ENCODE data around the gene PPP1R37.
A peak's percentile ranks its signal among the peaks of the same experiment; 100 is the strongest.

PPP1R37 gene

DNA sequence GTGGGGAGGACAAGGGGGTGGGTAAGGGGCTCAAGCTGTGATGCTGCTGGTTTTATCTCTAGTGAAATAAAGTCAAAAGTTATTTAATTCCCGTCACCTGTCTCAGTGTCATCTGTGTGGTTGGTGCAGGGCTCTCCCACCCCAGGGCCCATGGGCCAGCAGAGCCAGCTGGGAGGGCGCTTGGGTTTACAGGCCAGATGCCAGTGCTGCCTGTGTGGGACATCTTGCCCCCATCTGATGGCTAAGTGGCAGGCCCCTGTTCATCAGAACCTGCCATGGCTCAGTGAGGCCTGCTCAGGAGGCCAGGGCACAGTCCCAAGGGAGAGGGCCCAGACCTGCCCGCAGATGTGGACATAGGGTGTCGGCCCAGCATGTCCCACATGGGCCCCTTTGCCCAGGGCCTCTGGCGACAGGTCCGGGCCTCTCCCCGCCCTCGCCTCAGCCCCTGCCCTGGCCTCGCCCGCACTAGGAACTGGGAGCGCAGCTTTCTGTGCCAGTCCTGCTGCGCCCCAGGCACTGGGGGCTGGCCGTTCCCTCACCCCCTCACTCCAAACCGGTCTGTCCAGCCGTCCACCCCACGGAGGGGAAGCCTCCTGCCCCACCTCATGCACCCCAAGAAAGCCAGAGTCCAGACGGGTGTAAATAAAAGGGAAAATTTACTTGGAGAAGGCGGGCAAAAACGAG is 22.0 kb upstream of the PPP1R37 start:
- DNase-seq (ENCODE audit: low read depth in 2 of 2): no peak

DNA sequence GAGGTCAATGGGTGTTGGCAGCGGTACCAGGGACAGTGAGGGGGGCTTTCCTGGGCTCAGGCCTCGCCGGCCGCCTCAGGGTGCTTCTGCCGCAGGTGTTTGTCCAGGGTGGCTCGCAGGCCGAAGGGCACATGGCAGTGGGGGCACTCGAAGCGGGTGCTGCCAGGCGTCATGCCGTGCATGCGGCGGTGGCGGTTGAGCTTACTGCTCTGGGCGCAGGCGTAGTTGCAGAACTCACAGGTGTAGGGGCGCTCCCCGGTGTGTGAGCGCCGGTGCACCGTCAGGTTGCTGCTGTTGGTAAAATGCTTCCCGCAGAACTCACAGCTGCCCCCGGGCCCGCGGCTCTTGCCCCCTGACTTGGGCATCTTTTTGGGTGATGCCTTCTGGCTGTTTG is 21.4 kb upstream of the PPP1R37 start:
- DNase-seq (ENCODE audit: low read depth in 2 of 2): no peak

DNA sequence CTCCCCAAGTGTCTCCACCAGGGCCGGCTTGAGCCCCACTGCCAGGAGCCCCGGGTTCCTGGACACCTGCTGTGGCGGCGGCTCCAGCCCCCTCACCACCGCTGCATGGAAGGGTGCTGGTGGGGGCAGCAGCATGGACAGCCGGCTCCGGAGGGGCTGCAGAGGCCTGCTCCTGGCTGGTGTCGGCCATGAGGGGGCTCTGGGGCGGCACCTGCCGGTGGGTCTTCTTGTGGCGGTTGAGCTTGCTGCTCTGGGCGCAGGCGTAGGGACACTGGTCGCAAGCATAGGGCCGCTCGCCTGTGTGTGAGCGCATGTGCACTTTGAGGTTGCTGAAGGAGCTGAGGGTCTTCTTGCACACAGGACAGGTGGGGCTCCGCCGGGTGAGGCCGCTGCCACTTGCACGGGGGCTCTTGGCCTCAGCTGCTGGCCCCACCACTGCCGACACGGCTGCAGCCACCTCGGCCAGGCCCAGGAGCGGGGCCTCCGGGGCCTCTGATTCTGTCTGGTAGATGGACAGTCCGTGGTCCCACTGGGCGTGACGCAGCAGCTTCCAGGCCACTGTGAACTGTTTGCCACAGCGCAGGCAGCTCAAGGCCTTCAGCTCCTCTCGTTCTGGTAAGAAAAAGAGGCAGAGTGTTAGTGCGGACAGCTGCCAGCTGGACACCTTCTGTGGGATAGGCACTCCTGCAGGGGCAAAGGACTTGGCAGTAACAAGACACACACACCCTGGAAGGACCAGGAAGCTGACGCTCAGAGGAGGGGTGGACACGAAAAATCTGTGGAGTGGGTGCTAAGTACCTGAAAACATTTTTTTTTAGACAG is 20.8 kb upstream of the PPP1R37 start:
- DNase-seq (ENCODE audit: low read depth in 2 of 2): no peak

DNA sequence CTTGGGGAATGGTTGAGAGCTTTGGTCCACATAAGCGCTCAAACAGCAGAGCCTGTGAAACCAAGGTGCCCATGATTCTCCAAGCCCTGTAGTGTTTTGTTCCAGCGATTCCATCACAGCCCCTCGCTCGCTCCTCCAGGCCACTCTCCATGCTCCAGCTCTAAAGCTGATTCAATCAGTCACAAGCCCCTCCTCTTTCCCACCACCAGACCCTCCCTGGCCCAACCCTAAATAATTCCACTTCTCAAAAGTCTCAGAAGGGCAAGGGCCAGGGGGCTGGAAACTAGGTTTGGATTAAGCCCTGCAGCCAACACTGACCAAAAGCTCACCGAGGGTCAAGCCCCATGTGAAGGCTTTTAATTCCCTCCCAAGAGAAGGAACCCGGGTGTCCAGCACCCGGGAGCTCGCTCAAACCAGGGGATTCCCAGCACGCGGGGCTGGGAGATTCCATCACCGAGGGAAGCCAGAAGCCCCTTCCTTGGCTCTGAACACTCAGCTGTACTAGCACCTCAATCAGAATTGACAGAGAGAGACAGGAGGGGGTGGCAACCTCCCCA is 18.2 kb upstream of the PPP1R37 start:
- no peak for DNase-seq (ENCODE audit: low read depth in 2 of 2)

DNA sequence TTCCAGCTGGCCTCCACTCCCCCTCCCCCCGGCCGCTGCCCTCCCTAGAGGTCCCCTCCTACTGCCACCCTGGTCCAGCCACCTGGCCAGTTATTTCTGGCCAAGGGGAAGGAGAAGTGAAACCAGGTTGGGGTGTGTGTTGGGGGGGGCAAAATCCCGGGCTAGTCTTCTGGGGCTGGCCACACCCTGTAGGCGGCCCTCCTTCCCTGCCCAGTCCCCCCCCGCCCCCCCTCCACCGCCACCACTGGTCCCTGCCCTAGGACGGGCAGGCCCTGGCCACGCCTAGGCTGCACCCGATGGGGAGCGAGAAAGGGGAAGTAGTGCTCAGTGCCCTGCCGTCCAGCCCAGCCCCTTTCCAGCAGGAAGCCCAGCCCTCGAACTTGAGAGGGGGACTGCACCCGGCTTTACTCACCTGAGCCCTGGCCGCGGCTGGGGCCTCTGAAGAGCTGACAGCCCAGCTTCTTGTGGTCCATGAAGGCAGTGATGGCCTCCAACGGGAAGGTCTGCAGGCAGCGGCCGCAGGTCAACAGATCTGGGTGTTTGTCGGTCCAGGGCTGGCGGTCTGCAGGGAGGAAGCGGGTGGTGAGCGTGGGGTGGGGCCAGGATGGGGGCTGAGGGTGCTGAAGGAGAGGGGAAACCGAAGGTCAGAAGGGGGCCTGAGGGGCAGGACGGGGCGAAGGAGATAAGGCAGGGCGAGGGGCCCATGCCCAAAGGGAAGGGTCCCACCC is 17.5 kb upstream of the PPP1R37 start:
- DNase-seq (ENCODE audit: low read depth in 2 of 2): peak in 1 of 2 donors; percentile 41

DNA sequence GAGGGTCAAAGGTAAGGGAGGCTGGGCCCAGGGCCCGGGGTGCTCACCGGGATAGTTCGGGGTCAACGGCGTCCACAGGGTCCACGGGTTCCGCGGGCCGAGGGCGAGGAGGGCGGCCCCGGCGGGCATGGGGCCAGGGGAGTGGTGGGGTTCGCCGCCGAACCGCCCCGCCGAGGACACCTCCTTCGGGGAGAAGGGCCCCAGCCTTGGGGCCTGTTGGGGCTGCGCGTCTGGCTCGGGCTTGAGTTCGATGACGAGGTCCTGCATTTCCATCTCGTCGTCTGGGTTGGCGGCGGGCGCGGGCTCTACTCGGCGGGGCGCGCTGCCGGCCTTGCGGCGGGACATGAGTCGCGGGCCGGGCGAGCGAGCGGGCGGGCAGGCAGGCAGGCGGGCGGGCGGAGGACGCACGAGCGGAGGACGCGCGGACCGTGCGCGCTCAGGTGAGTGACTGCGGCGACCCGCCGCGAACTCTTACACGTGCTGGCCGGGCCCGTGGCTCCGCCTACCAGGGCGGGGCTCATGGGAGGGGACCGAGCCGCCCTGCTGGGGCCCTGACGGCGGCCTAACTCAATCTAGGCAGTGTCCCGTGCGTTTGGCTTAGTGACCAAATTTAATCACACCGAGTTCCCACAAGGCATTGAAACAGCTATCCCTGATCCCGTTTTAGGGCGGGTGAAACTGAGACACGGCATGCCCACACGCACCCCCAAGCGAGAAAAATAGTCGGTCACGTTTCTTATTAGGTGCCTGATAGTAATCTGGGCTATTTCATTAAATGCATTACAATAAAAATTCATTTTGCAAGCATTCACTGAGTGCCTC is 16.7 kb upstream of the PPP1R37 start, which contains the start of gene ZNF296:
TSS of gene ZNF296 (minus strand) at position 450 of the 822 bp plus-strand sequence. CDS start at position 345, 105 bp downstream.
- DNase-seq (ENCODE audit: low read depth in 2 of 2): peak; percentile 79 to 80

DNA sequence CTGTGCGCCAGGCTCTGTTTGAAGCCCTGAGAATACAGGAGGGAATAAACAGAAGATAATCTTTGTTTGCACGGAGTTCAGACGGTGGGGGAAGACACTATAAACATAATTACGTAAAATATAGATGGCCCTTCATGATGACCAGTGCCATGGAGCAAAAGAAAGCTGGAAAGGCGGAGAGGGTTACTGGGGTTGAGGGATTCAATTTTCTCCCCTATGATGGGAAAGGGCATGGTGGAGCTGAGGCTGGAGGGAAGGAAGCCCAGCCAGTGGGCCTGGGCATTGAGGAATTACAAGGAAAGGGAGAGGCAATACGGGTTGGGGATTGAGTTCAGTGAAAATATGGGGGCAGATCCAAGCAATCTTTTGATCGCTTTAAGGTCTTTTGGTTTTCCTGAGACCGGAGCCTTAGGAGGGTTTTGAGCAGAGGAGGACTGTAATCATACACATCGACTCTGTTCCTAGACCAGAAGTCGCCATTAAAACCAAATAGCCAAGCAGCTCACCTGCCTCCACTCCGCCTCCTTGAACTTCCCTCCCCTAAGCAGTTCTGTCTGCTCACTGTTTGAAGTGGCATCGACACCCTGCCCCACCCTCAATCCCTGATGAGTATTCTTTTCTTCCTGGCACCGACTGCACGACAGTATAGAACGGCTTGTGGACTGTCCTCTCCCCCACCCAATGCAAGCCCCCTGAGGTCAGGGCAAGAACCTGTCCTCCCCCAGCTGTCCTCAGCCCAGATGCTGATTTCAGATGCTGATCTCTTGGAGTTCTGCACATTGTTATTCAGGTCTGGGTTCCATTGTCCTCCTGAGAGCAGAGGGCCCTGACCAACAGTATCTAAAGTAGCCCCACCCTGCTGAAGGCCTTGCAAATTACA is 15.9 kb upstream of the PPP1R37 start:
- DNase-seq (ENCODE audit: low read depth in 2 of 2): no peak

DNA sequence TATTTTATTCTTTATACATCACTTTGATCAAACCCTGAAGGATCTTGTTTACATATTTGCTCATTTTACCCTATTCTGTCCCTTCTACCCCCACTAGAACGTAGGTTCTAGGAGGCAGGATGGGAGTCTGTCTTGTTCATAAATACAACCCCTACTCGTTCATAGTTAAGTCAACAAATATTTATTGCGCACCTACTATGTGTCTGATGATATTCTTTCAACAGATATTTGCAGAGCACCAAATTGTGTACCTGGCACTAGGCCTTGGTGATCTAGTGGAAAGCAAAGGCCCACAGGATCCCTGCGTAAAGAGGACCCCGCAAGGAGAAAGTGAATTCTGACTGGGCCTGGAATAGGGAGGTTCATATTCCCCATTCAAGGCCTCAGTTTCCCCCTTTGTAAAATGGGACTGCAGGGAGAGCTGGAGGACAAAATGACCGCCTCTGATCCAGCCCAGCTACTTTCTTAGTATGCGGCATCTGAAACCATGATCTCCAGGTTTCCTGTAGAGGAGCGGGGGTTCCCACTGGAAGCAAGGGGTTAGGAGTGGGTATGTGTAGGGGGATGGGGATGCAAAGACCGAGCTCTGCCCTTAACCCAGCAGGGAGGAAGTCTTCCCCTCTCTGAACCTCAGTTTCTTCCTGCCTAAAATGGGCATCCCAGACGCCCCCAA is 14.5 kb upstream of the PPP1R37 start:
- DNase-seq (ENCODE audit: low read depth in 2 of 2): no peak

DNA sequence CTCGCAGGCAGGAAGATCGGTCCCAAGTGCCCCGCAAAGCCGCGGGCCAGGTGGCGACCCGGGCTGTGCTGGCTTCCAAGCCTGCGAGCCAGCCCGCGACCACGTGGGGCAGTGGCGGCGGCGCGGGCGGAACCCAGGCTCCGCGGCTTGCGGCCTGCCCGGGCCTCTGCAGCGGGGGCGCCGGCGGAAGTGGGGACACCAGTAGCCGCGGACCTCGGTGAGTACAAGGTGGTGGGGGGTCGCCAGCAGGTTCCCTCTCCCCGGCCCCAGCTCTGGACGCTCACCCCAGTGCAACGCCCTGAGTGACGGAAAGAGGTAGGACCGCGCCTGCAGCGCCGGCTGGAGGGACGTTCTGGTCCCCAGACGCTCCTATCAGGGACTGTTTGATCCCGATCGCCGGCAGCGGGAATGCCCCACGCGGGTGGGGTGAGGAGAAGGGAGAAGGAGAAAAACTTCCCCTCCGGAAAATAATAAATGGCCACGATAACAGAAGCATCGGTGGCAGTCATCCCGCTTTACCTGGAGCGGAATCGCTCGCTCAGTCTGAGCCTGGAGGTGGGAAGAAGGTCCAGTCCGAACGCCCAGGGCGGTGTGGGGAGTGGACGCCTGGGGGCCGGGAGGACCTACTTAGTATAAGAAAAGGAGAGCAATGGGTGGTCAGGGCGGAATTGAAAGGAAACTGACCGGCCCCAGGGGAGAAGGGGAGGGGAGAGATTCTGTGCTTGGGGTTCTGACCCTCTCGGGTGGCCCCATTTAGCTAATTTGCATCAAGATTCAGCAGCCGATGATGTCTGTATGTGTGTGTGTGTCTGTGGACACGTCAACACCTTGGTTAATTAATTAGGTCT is 13.7 kb upstream of the PPP1R37 start, which contains the start of gene GEMIN7:
TSS of gene GEMIN7 (plus strand) at position 198 of the 848 bp plus-strand sequence. CDS start 10,855 bp downstream, outside the sequence.
- peak; percentile 78 for DNase-seq (ENCODE audit: low read depth in 2 of 2)

DNA sequence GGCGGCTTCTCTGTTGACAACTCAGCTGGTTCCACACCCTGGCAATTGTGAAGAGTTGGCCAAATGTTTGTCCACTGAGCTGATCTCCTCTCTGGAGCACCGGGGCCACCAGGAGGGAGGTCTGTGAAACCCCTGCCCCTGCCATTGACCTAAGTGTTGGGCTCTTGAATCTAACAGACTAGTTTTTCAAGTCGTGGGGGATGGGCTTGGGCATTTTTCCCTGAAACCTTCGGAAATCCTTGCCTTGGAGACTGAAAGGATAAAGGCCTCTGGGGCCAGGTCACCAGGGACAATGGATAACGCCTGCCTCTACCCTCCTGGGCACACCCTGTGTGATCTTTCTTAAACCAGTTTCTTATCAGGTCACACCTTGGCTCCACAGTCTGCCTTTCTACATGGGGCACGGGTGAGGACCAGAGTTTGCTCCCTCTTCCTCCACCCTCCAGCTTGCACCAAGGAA is 13.0 kb upstream of the PPP1R37 start:
- no peak for DNase-seq (ENCODE audit: low read depth in 2 of 2)

DNA sequence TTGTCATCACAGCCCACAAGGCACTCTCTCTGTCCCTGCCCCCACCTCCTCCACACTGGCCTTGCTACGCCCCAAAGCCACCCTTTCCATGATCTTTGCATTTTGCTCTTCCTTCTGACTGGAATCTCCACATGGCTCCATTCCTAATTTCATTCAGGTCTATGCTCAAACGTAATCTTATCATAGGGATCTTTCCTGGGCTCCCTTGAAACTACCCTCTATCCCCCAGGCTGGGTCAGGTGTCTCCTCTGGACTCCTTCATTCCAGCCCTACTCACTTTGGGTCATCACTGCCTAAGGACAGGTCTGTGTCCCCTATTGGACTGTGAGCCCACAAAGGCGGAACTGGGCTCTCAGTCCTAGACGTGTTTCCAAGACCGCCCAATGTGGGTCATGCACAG is 10.8 kb upstream of the PPP1R37 start:
- DNase-seq (ENCODE audit: low read depth in 2 of 2): no peak

DNA sequence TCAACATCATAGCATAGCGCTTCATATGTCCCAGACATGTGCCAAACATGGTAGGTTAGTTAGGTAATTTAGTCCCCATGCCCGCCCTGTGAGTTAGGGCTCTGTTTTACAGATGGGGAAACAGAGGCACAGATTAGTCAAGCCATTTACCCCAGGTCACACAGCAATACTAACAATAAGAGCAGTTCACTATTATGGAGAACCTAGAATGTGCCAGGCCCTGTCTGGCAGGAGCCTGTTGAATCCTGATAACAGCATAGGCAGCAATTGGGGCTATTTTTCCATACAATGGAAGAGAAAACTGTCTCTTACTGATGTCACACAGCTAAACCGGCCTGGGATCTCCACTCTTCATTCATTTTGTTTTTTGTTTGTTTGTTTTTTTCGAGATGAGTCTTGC is 6.5 kb upstream of the PPP1R37 start:
- DNase-seq (ENCODE audit: low read depth in 2 of 2): no peak

DNA sequence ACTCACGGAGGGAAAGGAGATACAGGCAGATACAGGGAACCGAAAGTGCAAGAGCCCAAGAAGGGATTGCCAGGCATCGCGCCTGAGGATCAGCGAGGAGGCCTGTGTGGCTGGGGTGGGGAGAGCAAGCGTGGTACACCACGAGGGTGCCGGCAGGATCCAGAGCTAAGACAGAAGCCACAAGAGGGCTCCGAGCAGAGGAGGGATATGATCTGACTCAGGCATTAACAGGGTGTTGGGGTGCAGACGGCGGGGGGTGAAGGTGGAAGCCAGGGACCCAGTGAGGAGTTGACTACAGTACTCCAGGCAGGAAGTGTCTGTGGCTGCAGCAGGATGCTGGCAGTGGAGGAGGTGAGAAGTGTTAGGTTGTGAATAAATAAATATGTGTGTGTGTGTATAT is 5.4 kb upstream of the PPP1R37 start:
- DNase-seq (ENCODE audit: low read depth in 2 of 2): peak in 1 of 2 donors; percentile 17

DNA sequence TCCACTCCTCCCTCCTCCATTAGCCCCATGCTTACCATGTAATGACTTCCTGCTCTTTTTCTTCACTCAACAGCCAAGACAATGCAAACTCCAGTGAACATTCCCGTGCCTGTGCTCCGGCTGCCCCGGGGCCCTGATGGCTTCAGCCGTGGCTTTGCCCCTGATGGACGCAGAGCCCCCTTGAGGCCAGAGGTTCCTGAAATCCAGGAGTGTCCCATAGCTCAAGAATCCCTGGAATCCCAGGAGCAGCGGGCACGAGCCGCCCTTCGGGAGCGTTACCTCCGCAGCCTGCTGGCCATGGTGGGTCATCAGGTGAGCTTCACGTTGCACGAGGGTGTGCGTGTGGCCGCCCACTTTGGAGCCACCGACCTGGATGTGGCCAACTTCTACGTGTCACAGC is 2.9 kb upstream of the PPP1R37 start:
- DNase-seq (ENCODE audit: low read depth in 2 of 2): no peak

DNA sequence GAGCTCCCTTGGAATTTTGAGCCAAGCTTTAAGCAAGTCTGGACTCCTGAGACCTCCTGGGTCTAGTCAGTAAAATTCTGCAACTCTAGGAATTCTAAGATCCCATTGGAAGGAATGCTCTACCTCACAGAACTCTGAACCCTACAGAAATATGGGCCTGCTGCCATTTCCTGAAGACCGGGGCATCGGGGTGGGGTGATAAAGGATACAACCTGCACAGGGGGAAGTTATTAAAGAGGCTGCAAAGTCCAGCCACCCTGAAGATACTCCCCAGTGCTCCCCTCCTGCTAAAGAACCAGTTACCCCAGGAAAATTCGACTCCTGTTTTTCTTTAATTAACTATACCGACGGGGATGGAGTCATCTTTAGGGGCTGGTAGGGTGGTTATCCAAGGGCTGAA is 2.4 kb upstream of the PPP1R37 start:
- DNase-seq (ENCODE audit: low read depth in 2 of 2): no peak

DNA sequence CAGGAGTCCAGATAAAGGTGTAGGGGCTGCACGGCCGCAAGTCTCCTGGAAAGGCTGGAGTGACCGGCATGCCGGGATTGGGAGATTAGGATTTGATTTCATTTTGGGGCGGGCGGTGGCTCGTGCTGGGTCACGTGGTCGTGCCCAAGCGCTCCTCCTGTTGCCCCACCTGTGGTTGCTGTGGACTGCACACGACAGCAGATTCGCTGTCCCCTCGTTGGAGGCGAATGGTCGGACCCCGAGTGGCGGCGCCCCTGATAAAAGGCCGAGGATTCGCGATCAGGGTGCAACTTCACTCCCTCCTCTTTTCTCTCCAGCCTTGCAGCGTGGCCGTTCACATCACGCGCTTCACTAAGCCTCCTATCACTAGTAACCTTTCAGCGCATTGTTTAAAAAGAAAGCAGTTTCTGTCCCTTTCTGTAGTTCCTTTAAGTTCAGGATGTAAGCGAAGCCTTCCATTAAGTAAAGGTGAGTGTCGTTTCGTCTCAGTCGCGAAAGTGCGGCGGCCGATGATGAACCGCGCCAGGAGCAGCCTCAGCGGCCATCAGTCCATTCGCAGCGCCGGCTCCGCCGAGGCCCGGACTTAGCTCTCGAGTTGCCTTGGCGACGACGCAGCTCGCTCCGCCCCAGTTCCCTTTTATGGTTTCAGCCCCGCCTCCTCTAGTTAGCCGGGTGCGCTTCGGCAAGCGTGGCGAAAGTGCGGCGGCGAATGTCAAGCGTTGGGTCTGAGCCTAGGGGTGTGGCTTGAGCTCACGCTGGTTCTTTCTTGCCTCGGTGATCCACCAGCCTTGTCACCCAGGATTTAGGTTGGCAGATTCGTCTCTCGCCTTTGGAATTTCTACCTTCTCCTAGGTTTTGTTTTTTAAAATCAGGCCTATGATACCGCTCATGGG is 1.7 kb upstream of the PPP1R37 start:
- DNase-seq (ENCODE audit: low read depth in 2 of 2): peak; percentile 92 to 93

DNA sequence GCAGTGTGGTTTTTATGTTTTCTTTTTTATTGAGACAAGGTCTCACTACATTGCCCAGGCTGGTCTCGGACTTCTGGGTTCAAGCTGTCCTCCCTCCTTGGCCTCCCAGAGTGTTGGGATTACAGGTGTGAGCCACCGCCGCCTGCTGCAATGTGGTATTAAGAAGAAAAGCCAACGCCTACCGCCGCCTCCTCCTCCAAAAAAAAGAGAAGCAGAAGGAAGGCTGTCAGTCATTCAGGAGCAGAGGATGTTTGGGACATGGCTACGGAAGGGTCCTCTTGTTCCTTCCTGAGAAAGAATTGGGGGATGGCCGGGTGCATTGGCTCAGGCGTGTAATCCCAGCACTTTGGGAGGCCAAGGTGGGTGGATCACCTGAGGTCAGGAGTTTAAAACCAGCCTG is 1.2 kb downstream of the PPP1R37 start:
- DNase-seq (ENCODE audit: low read depth in 2 of 2): no peak

DNA sequence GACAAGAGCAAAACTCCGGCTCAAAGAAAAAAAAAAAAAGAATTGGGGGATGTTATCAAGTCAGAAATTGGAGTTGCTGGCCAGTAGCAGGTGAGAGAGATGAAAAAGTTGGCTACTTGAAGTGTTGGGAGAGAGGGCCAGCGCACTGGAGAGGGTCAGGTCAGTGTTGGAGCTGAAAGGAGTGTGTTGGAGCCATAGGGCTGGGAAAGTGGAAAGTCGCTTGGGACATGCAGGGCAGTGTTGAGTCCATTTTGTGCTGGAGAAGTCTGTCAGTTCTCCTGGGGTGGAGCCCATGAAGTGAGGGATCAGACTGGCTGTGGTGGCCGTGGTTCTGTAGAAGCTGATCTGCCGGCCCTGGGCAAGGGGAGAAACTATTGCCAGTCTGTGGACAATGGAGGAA is 1.7 kb downstream of the PPP1R37 start:
- no peak for DNase-seq (ENCODE audit: low read depth in 2 of 2)
